ENCODE results near the gene GRB2. TPM values are rescaled to one million over a fixed set of nuclear protein-coding genes. Genes with fewer than 3 reads are reported as not detected.
"Not testable (repeated sequence)": the region's sequence is repeated elsewhere in the genome, so short reads cannot be mapped to it uniquely, and the experiment has no call there.

Gene GRB2
- total and polyA plus RNA-seq, 2 donors = 63.1 to 93.9 TPM

DNA sequence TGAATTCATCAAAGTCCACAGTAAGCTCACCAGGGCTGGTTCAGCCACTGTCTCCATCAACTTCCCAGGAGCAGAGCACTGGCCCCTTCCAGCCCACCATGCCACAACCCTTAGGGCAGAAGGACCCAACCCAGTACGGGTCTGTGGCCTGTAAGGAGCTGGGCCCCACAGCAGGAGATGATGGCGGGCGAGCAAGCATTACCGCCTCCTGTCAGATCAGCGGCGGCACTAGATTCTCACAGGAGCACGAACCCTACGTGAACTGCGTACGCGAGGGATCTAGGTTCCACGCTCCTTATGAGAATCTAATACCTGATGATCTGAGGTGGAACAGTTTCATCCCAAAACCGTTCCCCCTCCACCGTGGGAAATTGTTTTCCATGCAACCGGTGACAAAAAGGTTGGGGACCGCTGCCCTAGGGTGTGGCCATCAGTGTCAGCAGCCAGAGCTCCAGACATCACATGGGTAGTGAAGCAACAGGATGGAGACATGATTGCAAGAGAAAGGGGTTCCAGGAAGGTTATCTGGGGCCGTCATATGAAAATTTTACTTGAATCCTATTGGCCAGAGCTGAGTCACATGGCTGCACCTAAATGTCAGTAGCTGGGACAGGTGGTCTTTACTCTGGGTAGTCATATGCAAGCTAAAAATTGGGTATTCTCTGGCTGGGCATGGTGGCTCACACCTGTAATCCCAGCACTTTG lies 103.8 kb downstream of the GRB2 start:
- no peak for DNase-seq (ENCODE audit: extremely low spot score)
- Histone ChIP-seq H3K4me1 (ENCODE audit: insufficient read depth) (no peaks in the 10 kb centered on the region), H3K36me3 (ENCODE audit: insufficient read depth) (no peaks in the 10 kb centered on the region), H3K27ac (ENCODE audit: low read depth) (no peak overlapping the region), H3K4me3 (ENCODE audit: low read depth, low read length) (no peak overlapping the region)
- WGBS = 89% methylated on average over 17 of the region's 17 CpGs

DNA sequence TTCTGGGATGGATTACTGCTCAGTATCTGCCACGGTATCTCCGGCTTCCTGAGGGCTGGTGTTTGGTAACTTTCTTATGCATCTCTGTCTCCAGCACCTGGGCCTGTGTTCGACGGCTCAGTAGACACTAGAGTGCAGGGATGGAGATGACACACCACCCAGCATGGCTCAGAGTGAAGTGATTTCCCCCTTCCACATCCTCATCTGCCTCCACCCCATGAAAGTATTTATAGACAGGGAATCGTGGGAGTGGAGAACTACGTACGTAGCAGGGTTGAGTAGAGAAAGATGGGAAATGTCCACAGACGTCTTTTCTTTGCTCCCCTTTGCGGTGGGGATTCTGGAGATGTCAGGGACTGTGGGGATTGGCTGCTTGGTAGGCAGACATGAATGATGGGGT lies 104.4 kb downstream of the GRB2 start:
- no peaks in the 10 kb centered on the region for H3K4me1 ChIP-seq (ENCODE audit: insufficient read depth)
- no peaks in the 10 kb centered on the region for H3K36me3 ChIP-seq (ENCODE audit: insufficient read depth)
- DNase-seq (ENCODE audit: extremely low spot score) = no peak
- 67% methylated on average over 9 of the region's 9 CpGs for WGBS
- H3K4me3 ChIP-seq (ENCODE audit: low read depth, low read length) = no peak overlapping the region
- no peak overlapping the region for H3K27ac ChIP-seq (ENCODE audit: low read depth)

DNA sequence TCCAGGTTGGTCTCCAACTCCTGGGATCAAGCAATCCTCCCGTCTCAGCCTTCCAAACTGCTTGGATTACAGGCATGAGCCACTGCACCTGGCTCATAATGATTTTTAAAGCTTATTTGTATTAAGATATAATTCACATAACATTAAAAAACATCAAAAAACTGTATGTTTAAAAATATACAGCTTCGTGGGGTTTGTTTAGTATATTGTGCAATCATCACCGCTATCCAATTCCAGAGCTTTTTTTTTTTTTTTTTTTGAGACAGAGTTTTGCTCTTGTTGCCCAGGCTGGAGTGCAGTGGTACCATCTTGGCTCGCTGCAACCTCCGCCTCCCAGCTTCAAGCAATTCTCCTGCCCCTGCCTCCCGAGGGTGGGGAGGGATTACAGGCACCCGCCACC lies 105.2 kb downstream of the GRB2 start:
- no peak overlapping the region for H3K4me3 ChIP-seq (ENCODE audit: low read depth, low read length)
- DNase-seq (ENCODE audit: extremely low spot score) = no peak
- 70% methylated on average over 7 of the region's 7 CpGs for WGBS
- H3K36me3 ChIP-seq (ENCODE audit: insufficient read depth) = no peaks in the 10 kb centered on the region
- no peak overlapping the region for H3K27ac ChIP-seq (ENCODE audit: low read depth)
- no peaks in the 10 kb centered on the region for H3K4me1 ChIP-seq (ENCODE audit: insufficient read depth)

DNA sequence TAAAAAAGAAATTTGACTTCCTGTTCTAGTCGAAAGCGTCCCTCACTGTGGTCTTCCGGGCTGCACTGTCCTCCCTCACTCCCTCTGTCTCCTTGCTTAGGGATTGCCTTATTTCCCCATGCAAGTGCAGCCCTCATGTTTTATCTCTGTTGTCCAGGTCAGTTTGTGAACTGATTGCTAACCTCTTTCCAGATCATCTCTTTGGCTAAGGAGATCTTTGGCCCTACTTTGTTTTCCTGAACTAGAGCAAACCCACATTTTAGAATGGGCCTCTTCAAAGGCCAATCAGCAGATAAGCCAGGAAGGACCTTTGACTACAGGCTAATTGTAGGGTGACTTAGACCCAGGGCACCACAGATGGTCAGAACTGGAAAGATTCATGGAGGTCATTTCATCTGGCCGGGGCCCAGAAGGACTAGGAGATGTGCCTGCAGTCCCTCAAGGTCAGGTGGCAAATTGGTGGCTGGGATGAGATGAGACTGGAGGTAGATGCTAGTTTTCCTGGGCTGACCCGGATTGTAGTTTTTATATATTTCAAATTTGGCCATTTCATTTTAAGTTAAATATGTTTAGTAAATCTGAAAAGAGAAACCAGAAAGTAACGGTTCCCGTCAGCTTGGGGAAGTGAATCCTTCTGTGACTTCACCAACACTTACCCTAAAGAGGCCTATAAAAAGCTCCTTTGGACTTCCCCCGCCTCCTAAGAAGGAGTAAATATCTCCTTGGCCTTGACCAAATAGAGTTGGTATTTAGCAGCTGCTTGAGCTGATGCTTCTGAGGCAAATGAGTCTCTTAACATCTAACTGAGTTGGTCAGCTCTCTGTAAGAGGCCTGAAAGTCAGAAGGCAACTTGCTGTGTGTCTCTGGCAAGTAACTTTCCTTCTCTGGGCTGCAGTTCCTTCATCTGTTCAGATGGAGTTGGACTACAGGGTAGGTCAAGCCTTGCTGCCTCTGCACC lies 110.0 kb downstream of the GRB2 start:
- no peak for DNase-seq (ENCODE audit: extremely low spot score)
- no peak overlapping the region for H3K27ac ChIP-seq (ENCODE audit: low read depth)
- WGBS = 78% methylated on average over 8 of the region's 8 CpGs

DNA sequence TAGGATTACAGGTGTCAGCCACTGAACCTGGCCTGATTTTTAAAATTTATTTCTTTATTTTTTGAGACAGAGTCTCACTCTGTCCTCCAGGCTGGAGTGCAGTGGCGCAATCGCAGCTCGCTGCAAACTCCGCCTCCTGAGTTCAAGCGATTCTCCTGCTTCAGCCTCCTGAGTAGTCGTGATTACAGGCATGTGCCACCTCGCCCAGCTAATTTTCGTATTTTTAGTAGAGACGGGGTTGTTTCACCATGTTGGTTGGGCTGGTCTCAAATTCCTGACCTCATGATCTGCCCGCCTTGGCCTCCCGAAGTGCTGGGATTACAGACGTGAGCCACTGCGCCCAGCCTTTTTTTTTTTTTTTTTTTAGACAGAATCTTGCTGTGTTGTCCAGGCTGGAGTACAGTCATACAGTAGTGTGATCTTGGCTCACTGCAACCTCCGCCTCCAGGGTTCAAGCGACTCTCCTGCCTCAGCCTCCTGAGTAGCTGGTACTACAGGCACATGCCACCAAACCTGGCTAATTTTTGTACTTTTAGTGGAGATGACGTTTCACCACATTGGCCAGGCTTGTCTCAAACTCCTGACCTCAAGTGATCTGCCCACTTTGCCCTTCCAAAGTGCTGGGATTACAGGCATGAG lies 112.5 kb downstream of the GRB2 start:
- not testable (repeated sequence) for H3K4me3 ChIP-seq (ENCODE audit: low read depth, low read length); H3K36me3 ChIP-seq (ENCODE audit: insufficient read depth); H3K27ac ChIP-seq (ENCODE audit: low read depth); DNase-seq (ENCODE audit: extremely low spot score); H3K4me1 ChIP-seq (ENCODE audit: insufficient read depth)
- WGBS = 76% methylated on average over 16 of the region's 16 CpGs

More for the DNA sequence above, 110.0 kb downstream of the GRB2 start:
- Histone ChIP-seq H3K4me1 (ENCODE audit: insufficient read depth) (no peaks in the 10 kb centered on the region), H3K36me3 (ENCODE audit: insufficient read depth) (no peaks in the 10 kb centered on the region), H3K4me3 (ENCODE audit: low read depth, low read length) (no peak overlapping the region)

DNA sequence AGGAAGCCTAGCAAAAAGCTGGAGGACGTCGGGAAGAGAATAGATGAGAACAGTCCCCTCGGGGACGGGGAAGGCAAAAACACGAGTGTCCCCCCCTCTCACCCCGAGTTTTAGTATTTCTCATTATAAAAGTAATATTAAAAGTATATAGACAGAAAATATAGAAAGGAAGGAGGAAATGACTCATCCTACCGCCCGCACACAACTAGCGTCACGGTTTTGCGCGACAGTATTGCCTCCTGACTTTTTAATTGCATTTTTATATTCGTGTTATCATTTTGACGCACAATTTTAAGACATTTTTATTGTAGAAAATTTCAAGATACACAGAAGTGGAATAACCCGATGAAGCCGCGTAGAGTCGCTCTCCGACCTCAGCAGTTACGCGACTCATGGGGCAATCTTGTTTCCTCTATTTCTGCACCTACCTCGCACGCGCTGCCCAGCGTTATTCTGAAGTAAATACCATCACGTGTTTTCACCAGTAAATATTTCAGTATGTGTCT lies 115.6 kb downstream of the GRB2 start:
- no peak for DNase-seq (ENCODE audit: extremely low spot score)
- H3K4me1 ChIP-seq (ENCODE audit: insufficient read depth) = no peaks in the 10 kb centered on the region
- peak overlapping the region; percentile 89 for H3K27ac ChIP-seq (ENCODE audit: low read depth)
- H3K36me3 ChIP-seq (ENCODE audit: insufficient read depth) = no peaks in the 10 kb centered on the region
- peak overlapping the region; percentile 51 for H3K4me3 ChIP-seq (ENCODE audit: low read depth, low read length)
- 1% methylated on average over 26 of the region's 26 CpGs for WGBS

DNA sequence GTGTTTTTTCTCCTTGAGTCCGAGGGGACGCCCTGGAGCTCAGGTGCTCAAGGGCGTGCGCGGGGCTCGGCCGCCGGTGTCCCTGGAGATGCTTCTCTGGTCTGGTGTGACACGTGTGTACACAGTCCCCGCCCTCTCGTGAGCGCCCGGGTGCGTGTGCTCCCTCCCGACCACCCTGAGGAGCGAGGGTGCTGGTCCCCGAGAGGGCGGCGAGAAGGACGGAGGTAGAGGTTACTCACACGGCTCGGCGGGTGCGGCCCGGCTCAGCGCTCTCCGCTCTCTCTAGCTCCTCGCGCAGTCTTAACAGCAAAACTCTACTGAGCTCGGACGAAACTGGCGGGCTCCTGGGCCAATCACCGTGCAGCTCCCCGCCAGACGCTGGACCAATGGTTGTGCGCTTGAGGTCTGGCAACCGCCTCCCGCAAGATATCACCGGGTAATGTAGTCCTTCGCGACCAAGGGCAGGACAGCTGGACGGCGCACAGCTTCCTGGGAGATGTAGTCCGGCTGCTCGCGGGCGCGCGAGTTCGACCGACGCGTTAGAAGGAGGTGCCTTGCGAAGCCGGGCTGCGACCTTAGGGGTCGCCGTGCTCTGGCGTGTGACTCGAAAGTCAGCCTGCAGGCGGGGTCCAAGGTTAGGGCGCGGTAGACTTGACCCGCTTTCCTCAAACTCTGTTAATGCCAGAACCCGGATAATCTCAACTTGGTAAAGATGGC lies 116.2 kb downstream of the GRB2 start, which contains the start of gene SLC25A19:
SLC25A19 (minus strand) TSS at position 319 of the 717 bp plus-strand sequence. CDS start 2,669 bp downstream, outside the sequence.
- WGBS = under 1% methylated on average over 65 of the region's 65 CpGs
- DNase-seq (ENCODE audit: extremely low spot score) = peak; percentile 95
- Histone ChIP-seq H3K27ac (ENCODE audit: low read depth) (peak within 1 kb of the TSS; percentile 89), H3K36me3 (ENCODE audit: insufficient read depth) (no peaks in the 10 kb centered on the region), H3K4me1 (ENCODE audit: insufficient read depth) (no peaks in the 10 kb centered on the region), H3K4me3 (ENCODE audit: low read depth, low read length) (peak within 1 kb of the TSS; percentile 52)

DNA sequence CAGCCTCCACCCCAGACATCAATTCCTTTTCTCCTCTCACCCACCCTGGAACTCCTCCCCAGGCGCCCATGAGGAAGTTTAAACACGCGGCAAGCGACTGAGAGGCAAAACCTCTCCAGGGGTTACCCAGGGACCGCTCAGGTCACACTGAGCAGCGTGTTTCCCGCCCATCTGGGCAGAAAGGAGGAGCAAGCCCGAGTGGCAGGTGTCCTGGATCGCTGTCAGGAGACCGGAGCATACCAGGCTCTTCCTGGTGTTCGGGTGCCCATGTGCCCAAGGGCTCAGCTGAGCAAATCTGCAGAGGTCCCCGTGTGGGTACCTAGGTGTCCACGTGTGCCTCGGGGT lies 116.7 kb downstream of the GRB2 start:
- H3K27ac ChIP-seq (ENCODE audit: low read depth) = peak overlapping the region; percentile 53
- no peak for DNase-seq (ENCODE audit: extremely low spot score)
- no peaks in the 10 kb centered on the region for H3K4me1 ChIP-seq (ENCODE audit: insufficient read depth)
- no peaks in the 10 kb centered on the region for H3K36me3 ChIP-seq (ENCODE audit: insufficient read depth)
- under 1% methylated on average over 14 of the region's 14 CpGs for WGBS
- H3K4me3 ChIP-seq (ENCODE audit: low read depth, low read length) = peak overlapping the region; percentile 52

DNA sequence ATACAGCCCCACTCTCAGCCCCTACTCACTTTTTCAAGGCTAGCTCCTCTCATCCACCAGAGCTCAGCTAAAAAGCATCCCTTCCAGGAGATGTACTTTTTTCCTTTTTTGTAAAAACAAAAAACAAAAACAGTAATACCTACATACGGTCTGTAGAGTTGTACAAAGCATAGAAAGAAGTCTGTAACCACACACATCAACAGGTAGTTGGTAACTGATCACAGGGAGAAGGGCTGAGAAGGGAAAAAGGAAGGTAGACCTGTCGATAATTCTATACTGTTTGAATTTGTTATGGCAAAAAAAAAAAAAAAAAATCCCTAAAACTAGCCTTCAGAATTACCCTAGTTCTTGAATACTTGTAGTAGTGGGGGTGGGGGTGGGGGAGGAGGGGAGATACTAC lies 117.1 kb downstream of the GRB2 start:
- H3K4me1 ChIP-seq (ENCODE audit: insufficient read depth) = no peaks in the 10 kb centered on the region
- H3K4me3 ChIP-seq (ENCODE audit: low read depth, low read length) = peak overlapping the region; percentile 52
- no peaks in the 10 kb centered on the region for H3K36me3 ChIP-seq (ENCODE audit: insufficient read depth)
- no peak for DNase-seq (ENCODE audit: extremely low spot score)
- WGBS = 35% methylated on average over 2 of the region's 2 CpGs
- no peak overlapping the region for H3K27ac ChIP-seq (ENCODE audit: low read depth)

DNA sequence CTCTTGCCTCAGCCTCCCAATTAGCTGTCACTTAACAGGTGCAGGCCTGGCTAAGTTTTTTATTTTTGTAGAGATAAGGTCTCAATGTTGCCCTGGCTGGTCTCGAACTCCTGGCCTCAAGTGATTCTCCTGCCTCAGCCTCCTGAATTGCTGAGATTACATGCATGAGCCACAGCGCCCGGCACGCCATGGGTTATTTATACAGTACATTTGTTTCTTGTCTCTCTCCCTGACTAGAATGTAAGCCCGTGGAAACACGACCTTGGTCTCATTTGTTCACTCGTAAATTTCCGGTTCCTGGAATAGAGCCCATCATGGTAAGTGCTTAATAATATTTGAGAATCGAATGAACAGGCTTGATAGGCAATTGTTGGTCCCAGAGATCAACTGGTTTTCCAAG lies 118.3 kb downstream of the GRB2 start:
- Histone ChIP-seq H3K36me3 (ENCODE audit: insufficient read depth) (no peaks in the 10 kb centered on the region), H3K4me1 (ENCODE audit: insufficient read depth) (no peaks in the 10 kb centered on the region)

DNA sequence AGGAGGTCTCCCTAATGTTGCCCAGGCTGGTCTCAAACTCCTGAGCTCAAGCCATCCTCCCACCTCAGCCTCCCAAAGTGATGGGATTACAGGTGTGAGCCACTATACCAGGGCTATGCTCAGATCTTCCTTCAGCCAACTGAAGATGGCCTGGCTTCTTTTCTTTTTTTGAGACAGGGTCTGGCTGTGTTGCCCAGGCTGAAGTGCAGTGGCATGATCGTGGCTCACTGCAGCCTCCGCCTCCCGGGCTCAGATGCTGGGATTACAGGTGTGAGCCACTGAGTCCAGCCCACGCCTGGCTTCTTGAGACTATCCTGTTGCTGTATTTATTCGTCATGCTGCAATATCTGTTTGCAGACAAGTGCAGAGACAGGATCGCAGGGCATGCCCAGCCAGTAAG lies 120.4 kb downstream of the GRB2 start:
- H3K4me3 ChIP-seq (ENCODE audit: low read depth, low read length) = no peak overlapping the region
- H3K27ac ChIP-seq (ENCODE audit: low read depth) = no peak overlapping the region
- no peaks in the 10 kb centered on the region for H3K36me3 ChIP-seq (ENCODE audit: insufficient read depth)
- 91% methylated on average over 6 of the region's 6 CpGs for WGBS
- H3K4me1 ChIP-seq (ENCODE audit: insufficient read depth) = no peaks in the 10 kb centered on the region
- no peak for DNase-seq (ENCODE audit: extremely low spot score)

More for the DNA sequence above, 118.3 kb downstream of the GRB2 start:
- Histone ChIP-seq H3K4me3 (ENCODE audit: low read depth, low read length) (no peak overlapping the region), H3K27ac (ENCODE audit: low read depth) (no peak overlapping the region)
- DNase-seq (ENCODE audit: extremely low spot score) = no peak
- WGBS = 74% methylated on average over 9 of the region's 9 CpGs

DNA sequence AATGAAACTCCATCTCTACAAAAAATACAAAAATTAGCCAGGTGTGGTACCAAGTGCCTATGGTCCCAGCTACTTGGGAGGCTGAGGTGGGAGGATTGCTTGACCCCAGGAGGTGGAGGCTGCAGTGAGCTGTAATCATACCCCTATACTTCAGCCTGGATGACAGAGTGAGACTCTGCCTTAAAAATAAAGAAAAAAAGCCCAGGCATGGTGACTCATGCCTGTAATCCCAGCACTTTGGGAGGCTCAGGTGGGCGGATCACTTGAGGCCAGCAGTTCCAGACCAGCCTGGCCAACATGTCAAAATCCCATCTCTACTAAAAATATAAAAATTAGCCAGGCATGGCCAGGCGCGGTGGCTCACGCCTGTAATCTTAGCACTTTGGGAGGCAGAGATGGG lies 125.3 kb downstream of the GRB2 start:
- H3K36me3 ChIP-seq (ENCODE audit: insufficient read depth); H3K27ac ChIP-seq (ENCODE audit: low read depth); H3K4me3 ChIP-seq (ENCODE audit: low read depth, low read length); H3K4me1 ChIP-seq (ENCODE audit: insufficient read depth); DNase-seq (ENCODE audit: extremely low spot score): not testable (repeated sequence)
- WGBS = 94% methylated on average over 4 of the region's 4 CpGs

DNA sequence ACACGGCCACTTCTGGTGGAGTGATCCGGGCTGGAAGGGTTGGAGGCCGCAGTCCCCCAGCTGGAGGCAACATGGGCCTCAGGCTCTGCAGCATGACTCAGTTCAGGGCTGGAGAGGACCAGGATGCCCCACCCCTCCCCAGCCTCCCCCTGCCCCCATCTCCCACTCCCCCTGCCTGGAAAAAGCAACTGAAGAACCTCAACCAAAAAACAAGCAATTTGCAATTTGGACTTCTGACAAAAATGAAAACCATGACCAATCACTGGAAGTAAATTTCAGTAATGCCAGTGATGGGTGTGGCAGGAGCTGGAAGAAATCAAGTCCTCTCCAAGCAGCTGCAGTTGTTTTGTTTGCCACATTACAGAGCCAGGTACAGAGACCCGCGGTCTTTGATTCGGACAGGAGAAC lies 127.8 kb downstream of the GRB2 start:
- Histone ChIP-seq H3K4me1 (ENCODE audit: insufficient read depth) (no peaks in the 10 kb centered on the region), H3K36me3 (ENCODE audit: insufficient read depth) (no peaks in the 10 kb centered on the region), H3K27ac (ENCODE audit: low read depth) (no peak overlapping the region), H3K4me3 (ENCODE audit: low read depth, low read length) (no peak overlapping the region)
- no peak for DNase-seq (ENCODE audit: extremely low spot score)
- 77% methylated on average over 6 of the region's 6 CpGs for WGBS
